ENCODE data around the gene TMPRSS15.
"Not testable (repeated sequence)": the region's sequence is repeated elsewhere in the genome, so short reads cannot be mapped to it uniquely, and the experiment has no call there.

TMPRSS15 gene

GRCh38 chr21:18403735-18404450 lies at the start of gene TMPRSS15:
Gene TMPRSS15, minus strand, starts transcription at chr21:18403785. Its CDS starts 163 bp downstream, at chr21:18403622.
- DNase-seq, result no peak

GRCh38 chr21:18451670-18452069 lies 48.1 kb upstream of the TMPRSS15 start:
- DNase-seq, result no peak

DNA sequence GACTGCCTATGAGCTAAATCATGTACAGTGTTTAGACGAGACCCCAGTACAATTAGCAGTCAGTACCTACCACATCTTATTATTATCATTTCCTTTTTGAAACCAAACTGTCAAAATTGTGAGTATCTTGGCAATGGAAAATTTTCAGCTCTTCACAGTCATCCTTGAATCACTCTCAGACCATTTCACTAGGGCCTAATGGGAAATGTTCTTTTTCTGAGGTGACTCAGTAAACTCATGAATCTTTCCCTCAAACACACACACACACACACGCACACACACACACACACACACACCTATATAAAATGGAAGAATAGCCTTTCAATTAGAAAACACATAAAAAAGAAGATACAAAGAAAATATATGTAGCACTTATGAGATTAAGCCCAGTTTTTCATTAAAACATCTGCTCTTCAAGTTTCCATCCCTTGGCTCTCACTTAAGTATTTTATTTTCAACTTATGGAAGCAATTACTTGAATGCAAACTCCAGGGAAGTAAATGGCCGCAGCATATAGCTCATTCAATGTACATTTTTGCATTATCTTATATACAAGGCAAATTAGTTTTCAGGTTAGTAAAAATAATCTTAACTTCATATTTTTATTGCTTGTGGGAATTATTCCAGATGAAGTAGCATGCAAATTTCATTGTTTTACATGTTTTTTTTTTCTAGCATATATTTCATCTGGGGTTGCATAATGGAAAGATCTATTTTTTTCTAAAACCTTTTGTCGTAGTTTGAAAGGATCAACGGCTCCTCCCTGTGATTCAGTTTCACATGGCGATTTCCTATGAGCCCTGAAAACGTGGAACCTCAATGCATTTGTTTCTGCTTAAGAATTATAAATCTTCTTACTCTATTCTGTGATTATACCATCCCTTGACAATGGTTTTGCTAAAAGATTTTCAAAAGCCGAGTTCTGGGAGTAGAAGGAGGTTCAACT lies 46.3 kb upstream of the TMPRSS15 start:
- DNase-seq, result no peak

GRCh38 chr21:18443701-18444100 lies 40.1 kb upstream of the TMPRSS15 start:
- no peak for DNase-seq

- DNase-seq, result no peak
These were observed 39.5 kb upstream of the TMPRSS15 start for GRCh38 chr21:18443085-18443484.

DNA sequence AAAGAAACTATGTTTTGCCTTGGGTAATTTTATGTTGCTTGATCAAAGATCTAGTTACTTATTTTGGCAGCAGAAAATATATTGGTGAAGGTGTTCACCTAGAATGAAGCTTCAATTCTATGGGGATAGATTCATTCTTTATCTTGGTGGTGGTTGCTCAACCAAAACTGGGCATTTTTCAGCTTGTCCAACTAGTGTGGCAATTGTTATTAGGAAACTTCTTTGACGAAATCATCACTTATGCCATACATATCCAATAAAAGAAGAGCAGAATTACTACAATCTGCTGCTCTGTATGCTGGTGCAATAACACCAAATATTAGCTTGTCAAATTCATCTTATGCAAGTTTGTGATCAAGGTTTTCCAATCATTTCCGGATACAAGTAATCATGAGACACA lies 26.8 kb upstream of the TMPRSS15 start:
- no peak for DNase-seq

GRCh38 chr21:18424276-18424675 lies 20.7 kb upstream of the TMPRSS15 start:
- no peak for DNase-seq

DNA sequence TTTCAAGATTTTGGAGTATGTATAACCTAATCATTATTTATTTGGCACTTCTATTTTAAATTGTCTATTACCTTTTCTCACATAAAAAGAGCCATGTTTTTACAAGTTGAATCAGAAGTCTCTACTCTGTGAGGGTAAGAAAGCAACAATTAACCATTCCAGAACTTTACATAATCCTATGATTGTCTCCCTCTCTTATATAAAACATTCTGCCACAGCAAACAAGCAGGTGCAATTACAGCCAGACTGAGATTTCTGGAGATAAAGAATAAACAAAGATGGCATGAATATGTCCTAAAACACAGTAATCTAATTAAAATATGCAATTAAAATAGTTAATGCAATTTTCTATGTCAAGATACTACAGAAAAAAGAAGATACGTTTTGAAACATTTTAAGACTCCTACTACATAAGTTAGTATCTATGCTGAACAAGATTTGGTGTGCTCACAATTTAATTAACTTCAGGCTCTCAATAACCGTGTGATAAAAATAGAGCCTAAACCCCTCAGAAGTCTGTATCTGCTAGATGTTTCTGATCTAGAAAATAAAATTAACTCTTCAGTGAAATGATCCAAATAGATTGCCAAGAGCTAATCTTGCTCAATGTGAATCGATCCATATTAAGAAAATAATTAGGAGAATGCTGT lies 13.7 kb upstream of the TMPRSS15 start:
- no peak for DNase-seq

- no peak for DNase-seq
These were observed 8.0 kb upstream of the TMPRSS15 start for GRCh38 chr21:18411565-18411964.

GRCh38 chr21:18409579-18409978 lies 6.0 kb upstream of the TMPRSS15 start:
- DNase-seq, result no peak

- DNase-seq, result no peak
These were observed 4.7 kb downstream of the TMPRSS15 start for GRCh38 chr21:18398843-18399242.

- DNase-seq, result no peak
These were observed 15.6 kb downstream of the TMPRSS15 start for GRCh38 chr21:18387994-18388393.

- no peak for DNase-seq
These were observed 18.8 kb downstream of the TMPRSS15 start for GRCh38 chr21:18384771-18385170.

- not testable (repeated sequence) for DNase-seq
These were observed 20.5 kb downstream of the TMPRSS15 start for GRCh38 chr21:18382934-18383619.

- DNase-seq, result no peak
These were observed 21.4 kb downstream of the TMPRSS15 start for GRCh38 chr21:18382141-18382540.

- DNase-seq, result no peak
These were observed 30.0 kb downstream of the TMPRSS15 start for GRCh38 chr21:18373606-18374005.

GRCh38 chr21:18370301-18370700 lies 33.3 kb downstream of the TMPRSS15 start:
- DNase-seq, result no peak

DNA sequence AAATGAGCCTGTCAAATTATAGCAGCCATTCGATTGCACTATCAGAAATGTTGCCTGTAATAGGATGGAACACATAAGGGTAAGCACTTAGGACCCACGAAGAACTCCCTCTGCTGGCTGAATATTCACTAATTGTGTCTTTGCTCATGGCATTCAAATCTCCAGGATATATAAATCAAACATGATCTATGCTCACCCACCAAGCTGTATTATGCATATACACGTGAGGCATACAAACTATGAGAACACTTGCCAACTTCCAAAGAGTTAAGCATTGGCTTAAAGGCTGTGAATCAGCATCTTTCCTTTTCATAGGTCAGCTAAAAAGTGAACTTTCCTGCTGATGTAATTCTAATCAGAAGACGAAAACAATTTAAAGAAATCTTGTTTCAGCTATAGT lies 34.5 kb downstream of the TMPRSS15 start:
- DNase-seq, result no peak

- DNase-seq, result no peak
These were observed 35.4 kb downstream of the TMPRSS15 start for GRCh38 chr21:18368205-18368604.

- no peak for DNase-seq
These were observed 46.8 kb downstream of the TMPRSS15 start for GRCh38 chr21:18356801-18357200.

DNA sequence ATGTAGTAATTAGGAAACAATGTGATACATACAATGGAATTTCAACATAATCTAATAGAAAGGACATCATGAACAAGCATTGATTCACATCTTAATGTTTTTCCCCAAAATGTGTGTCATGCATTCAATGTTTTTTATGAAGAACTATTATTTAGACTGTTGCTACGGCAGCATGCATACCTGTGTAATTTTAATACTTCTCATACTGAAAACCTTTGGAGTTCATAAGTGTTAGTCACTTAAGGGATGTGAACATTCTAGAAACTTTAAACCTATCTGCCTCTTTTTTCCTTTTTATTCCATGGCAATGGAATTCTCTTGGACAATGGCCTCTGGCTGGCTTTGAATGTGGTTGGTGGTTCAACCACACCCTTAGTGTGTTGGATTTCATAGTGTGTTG lies 48.6 kb downstream of the TMPRSS15 start:
- DNase-seq, result no peak

DNA sequence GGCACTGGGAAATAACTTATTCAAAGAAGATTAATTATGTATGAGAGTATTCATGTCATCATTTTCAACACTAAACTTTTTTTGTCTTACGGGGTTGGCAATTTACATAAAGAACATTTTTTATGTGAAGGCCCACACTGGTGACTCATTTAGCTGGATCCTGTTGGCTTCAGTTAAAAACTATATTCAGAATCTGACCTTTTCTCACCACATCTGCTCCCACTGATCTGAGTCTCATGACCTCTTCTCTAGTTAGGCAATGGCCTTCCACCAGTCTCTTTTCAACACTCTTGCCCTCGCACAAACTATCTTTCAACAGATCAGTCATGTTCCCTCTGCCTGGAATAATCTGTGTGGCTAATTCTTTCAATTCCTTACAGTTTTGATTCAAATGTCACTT lies 53.4 kb downstream of the TMPRSS15 start:
- DNase-seq, result no peak

DNA sequence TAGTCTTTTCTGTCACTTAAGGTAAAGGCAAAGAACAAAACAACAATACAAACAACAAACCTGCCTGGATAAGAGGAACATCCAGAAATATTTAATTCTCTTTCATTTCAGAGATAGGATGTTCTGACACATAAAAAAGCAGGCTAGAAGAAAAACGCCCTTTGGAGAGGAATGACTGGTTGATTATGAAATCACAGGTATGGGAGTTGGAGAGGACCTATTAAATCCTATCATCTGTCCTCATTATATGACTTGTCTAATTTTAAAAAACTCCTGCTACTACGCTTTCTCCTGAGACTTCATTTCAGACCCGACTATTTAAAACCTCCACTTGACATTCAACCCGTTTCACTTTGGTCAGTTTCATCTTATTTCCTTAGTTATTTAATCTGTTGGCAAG lies 54.1 kb downstream of the TMPRSS15 start:
- DNase-seq, result no peak

Data from NCI-H510A treated with DMSO at 0.1 percent for 48 hours (cell line).